Activated naive CD4-positive, alpha-beta T cell (primary cell): ENCODE data around the gene E2F7.
A peak's percentile ranks its signal among the peaks of the same experiment; 100 is the strongest.
"Not testable (repeated sequence)": the region's sequence is repeated elsewhere in the genome, so short reads cannot be mapped to it uniquely, and the experiment has no call there.

ENCODE experiments used
- DNase-seq, 4 experiments: peaks; one replicate each; lab custom pipeline; 2025; lab: John Stamatoyannopoulos, UW

The E2F7 gene, protein sequence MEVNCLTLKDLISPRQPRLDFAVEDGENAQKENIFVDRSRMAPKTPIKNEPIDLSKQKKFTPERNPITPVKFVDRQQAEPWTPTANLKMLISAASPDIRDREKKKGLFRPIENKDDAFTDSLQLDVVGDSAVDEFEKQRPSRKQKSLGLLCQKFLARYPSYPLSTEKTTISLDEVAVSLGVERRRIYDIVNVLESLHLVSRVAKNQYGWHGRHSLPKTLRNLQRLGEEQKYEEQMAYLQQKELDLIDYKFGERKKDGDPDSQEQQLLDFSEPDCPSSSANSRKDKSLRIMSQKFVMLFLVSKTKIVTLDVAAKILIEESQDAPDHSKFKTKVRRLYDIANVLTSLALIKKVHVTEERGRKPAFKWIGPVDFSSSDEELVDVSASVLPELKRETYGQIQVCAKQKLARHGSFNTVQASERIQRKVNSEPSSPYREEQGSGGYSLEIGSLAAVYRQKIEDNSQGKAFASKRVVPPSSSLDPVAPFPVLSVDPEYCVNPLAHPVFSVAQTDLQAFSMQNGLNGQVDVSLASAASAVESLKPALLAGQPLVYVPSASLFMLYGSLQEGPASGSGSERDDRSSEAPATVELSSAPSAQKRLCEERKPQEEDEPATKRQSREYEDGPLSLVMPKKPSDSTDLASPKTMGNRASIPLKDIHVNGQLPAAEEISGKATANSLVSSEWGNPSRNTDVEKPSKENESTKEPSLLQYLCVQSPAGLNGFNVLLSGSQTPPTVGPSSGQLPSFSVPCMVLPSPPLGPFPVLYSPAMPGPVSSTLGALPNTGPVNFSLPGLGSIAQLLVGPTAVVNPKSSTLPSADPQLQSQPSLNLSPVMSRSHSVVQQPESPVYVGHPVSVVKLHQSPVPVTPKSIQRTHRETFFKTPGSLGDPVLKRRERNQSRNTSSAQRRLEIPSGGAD

DNA sequence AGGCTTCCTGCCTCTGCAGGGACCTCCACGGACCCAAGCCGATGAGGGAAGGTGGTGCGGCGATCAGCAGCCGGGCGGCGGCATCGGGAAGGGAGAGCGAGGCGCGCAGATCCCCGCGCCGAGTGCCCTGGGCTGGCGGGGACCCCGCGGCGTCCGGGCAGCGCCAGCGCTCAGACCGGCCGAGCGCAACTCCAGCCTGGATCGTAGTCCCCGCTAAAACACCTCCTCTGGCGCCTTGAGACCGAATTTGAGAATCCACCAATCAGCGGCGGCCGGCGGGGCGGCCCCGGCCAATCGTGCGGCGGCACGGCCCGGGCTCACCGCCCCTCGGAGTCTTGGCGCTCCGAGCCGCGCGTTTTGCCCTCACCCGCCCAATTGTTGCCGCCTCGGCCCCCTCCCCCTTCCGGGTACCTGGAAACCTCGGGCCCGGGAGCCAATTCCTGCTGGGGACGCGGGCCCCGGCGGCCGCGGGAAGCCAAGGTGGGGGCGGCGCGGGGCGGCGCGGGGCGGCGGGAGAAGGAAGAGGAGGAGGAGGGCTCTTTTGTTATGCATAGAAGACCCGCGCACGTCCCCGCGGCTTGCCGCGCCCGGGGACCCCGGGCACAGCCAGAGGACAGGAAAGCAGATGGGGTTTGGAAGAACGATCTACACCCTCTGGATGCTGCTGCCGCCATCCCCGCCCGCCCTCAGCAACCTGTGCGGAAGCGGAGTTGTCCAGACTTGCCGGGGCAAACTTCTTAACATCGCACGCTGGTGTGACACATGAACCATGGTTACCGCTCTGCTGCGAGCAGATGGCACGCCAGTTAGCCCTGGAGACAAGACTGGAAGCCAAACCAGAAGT, at the start of gene E2F7:
Gene E2F7, minus strand, starts transcription at position 209 of the 844 bp plus-strand sequence. CDS start 934 bp downstream, outside the sequence.
- DNase-seq, result peak; percentile 12 to 58 (median 52)

DNA sequence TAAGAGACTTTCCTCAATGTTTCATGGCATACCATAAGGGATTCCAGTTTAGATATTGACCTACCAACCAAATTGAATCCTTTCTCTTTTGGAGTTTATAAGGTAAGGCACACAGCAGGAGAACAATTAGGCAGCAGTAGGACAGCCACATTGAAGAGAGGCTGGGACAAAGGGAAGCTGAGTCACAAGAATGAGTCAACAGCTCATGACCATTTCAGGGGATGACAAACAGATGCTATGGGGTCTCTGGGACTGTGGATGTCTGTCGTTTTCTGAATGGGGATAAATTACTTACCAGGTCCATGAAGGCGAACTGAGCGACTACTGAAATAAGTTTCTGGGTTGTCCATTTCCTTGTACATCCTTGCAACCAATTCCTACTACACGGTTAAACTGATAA, 48.6 kb upstream of the E2F7 start:
- no peak for DNase-seq

DNA sequence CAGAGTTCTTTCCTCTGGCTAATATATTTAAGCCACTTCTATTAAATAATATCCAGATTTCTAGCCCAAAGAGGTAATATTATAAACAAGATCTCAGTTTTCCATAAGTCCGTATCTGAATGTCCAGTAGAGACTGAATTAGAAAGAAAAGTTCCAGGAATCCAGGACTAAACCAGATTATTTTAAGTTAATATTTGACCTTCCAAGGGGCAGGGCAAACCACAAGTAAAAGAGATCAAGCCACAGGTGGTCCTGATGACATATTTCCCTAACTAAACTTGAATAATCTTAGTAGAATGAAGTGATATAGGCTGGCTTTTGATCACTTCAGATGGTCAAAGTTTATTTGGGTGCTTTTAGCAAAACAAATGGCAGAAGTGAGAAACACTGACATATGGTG, 43.3 kb upstream of the E2F7 start:
- DNase-seq, result no peak

DNA sequence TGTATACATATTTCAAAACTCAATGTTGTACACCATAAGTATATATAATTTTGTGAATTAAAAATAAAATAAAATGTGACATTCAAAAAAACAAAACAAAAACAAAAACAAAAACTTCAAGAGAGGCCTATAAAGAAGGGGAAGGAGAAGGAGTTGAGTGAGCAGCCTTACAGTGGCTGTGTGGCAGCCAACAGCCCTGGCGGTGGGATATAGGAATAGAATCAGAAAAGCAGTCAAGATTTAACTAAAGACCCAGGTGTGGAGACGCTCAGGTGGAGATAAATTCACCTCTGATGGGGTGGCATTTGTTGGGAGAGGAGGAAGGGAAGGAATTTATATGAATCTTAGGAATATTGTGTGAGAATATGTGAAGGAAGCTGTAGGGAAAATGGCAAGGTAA, 41.8 kb upstream of the E2F7 start:
- no peak for DNase-seq

DNA sequence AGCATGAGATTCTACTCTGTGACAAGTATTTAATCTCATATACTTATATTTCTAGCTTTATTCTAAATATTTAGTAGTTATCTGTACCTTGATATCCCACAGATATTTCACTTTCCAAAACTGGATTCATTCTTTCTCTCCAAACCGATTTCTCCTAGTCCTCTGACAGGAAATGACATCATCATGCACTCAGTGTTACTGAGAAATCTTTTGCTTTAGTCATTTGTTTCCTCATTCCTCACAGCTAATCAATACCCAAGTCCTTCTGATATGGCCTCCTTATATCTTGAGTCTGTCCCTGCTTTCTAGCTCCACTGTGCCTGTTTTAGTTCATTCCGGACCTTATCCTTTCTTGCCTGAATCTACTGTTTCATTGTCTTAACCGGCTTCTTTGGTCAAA, 39.4 kb upstream of the E2F7 start:
- no peak for DNase-seq

DNA sequence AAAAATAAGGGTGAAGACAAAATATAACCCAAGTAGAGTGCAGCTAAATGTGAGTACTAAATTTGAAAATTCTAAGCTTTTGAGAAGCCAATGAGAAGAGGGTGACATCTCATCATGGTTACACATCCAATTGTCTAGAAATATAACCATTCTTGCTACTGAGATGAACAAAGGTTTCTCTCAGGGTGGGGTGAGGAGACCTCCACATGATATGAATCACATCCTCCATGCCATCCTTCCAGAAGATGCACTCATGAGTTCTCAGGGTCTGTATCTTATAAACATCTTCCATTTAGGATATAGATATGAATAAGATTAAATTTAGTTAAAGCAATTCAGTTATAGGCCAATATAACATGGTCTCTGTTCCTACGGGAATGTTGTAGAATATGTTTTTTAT, 38.9 kb upstream of the E2F7 start:
- no peak for DNase-seq

DNA sequence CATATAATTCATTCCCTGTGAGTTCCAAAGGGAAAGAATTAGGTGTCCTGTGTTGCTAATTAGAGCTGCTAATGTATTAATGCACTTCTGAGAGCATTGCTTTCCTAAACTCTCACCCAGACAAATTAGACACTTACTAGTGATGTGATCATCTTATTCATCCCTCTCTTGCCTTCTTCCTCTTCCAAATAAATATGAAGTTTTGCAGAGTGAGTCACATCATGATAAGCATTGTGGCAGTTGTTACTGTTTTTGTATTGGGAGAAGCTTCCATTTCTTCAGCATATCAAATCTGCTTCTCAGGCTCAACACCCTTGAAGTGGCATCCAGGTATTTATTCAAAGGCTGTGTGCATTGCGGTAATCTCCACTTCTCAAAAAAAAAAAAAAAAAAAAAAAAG, 37.3 kb upstream of the E2F7 start:
- DNase-seq, result no peak

DNA sequence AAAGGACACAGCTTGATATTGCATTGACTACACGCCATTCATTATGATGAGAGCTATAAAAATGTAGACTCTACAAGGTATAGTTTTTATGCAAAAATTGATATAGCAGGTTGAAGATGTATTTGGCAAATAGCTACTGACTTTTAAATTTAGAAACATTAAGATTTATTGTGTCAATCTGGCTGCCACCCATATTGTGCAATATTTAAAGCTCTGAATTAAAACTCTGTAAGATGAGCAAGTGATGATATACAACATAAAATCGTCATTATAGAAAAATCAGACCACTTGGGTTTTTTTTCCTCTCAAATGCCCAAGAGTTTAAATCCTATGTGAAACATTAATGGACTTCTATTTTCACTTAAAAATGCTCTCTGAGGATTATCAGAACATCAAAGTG, 36.8 kb upstream of the E2F7 start:
- no peak for DNase-seq

DNA sequence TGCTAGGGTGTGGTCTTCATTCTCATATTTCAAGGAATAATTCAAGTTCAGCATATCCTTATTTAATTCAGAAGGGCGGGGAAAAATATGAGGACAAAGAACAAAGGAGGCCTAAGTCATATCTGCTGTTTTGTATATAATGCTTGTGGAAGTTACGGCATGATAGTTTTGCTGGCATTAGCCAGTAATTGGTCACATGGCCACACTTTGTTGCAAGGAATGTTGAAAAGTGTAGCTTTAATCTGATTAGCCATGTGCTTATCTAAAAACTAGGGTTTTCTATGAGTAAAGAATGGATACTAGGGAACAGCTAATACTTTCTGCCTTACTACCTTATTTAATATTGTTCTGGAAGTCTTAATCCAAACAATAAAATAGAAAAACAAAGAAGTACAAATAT, 34.4 kb upstream of the E2F7 start:
- DNase-seq, result no peak

DNA sequence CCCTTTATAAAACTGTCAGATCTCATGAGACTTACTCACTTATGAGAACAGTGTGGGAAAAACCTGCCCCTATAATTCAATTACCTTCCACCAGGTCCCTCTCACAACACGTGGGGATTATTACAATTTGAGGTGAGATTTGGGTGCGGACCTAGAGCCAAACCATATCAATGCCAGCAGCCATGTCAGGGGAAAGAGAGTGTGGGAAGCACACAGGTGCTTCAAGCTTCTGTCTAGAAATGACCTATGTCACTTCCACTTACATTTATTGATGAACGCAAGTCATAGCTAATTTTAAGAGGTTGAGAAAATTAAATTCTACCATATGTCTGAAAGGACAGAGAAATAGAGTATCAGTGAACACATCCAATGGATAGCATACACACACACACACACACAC, 32.5 kb upstream of the E2F7 start:
- no peak for DNase-seq

DNA sequence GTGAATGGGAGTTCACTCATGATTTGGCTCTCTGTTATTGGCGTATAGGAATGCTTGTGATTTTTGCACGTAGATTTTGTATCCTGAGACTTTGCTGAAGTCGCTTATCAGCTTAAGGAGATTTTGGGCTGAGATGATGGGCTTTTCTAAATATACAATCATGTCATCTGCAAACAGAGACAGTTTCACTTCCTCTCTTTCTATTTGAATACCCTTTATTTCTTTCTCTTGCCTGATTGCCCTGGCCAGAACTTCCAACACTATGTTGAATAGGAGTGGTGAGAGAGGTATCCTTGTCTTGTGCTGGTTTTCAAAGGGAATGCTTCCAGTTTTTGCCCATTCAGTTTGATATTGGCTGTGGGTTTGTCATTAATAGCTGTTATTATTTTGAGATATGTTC, 26.9 kb upstream of the E2F7 start:
- not testable (repeated sequence) for DNase-seq

DNA sequence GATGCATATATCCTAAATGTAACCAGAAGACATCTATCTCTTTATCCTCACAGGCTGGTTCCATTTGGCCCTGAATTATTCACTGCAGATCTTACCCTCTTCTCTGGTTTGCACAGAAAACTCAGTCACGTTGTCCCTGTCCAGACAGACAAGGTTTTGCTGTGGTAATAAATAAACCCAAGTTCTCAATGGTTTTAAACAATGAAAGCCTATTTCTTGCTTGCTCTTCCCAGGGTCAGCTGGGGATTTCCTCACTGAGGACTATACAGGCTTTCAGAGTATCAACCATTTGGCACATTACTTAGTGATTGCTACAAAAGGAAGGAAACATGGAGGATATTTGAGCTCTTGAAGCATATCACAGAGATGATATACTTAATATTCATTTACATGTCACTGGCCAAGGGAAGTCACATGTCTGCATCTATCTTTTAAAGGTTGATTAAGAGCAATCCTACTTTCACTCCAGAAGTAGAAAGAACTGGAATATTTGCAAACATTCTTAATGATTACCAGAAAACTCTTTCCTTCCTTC, 24.4 kb upstream of the E2F7 start:
- no peak for DNase-seq

DNA sequence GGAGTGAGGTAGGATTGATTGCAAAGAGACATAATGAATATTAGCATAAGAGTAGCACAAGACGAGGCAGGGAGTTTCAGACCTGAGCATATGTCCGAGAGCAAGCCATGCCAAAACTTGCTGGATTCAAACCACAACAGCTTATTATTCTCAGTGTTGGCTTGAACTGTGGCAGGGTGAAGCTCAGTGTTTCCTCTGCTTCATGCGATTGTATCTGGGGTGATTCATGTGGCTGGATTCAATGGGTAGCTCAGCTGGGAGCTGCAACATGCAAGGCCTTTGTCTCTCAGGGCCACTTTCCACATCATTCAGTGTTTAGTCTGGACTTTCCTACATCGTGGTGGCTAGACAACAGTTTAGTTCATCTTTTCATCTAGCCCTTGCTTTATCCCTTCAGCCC, 22.1 kb upstream of the E2F7 start:
- no peak for DNase-seq

DNA sequence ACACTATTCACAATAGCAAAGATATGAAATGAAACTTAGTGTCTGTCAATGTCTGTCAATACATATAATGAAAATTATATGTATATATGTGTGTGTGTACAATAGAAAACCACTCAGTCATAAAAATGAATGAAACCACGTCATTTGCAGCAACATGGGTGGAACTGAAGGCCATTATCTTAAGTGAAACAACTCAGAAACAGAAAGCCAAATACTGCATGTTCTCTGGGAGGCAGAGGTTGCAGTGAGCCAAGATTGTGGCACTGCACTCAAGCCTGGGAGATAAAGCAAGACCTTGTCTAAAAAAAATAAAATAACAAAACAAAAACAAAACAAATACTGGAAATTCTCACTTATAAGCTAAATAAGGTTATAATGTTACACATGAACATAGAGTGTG, 16.7 kb upstream of the E2F7 start:
- DNase-seq, result no peak

DNA sequence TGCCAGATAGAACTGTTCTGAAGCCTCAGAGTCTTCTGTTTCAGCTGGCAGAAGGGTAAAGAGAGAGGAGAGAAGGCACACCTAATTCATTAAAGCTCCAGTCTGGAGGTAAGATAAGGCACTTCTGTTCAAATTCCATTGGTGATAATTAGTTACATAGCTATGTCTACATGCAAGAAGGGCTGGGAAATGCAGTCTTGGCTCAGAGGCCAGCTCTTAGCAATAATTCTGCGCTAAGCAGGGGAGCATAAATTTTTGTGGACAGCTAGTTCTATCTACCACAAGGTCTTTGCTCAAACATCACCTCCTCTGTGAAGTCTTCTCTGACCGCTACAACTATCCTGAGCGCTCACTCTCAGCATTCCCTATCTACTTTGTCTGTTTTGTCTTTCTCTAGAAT, 14.3 kb upstream of the E2F7 start:
- DNase-seq, result no peak

DNA sequence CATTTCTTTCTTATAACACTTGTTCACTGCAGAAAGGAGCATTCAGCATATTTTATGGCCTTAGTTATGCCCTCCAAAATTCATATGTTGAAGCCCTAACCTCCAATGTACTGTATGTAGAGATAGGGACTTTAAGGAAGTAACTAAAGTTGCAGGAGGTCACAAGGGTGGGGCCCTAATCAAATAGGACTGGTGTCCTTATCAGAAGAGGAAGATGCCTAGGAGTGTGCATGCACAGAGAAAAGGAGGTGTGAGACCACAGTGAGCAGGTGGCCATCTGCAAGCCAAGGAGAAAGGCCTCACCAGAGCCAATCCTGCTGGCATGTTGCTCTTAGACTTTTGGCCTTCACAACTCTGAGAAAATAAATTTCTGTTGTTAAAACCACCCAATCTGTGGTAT, 12.9 kb upstream of the E2F7 start:
- DNase-seq, result no peak

DNA sequence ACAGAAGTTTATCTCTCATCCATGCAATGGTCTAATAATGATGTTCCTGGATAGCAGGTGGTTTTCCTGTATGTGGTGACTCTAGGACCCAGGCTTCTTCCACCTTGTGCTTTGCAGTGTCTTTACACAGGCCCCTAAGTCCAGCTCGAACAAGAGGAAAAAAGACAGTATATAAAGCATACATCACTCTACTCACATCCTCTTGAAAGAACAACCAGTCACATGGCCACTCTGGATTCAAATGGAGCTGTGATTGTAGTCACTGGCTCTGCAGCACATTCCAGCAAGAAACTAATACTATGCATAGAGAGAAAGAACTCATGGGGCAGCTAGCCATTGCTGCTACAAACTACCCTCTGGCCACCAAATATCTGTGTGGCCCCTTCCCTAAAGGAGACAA, 11.5 kb upstream of the E2F7 start:
- no peak for DNase-seq

DNA sequence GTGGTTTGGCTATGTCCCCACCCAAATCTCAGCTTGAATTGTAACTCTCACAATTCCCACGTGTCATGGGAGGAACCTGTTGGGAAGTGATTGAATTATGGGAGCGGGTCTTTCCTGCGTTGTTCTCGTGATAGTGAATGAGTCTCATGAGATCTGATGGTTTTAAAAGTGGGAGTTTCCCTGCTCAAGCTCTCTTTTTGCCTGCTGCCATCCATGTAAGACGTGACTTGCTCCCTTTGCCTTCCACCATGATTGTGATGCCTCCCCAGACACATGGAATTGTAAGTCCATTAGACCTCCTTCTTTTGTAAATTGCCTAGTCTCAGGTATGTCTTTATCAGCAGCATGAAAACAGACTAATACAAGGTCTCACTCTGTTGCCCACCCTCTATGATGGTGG, 8.5 kb upstream of the E2F7 start:
- DNase-seq, result not testable (repeated sequence)

DNA sequence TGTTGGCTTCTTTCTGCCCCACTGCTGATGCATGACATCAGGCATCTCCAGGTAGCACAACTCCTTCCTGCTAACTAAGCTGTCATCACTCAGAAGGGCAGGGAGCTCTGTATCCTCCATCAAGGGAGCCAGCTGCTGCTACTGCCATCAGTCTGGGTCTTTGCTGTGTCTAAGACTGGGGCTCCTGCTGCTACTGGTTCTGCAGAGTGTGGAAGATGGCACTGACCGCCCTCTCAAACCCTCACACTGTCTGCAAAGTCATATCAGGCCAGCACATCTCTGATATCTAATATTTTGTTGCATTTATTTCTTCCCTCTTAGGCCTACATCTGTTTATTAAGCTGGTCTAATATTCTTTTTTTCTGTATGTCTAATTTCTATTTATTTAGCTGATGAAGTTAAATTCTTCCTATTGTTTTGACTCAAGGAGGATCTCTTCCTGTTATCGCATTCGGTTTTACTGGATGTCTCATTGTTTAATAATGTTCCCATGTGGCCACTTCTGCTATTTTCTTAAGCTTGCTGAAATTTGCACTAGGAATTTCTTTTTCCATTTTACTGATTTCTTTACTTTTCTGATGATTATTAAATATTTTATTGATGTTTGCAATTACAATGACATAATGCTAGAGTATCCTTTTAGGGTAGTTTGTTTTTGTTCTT, 7.6 kb upstream of the E2F7 start:
- no peak for DNase-seq

DNA sequence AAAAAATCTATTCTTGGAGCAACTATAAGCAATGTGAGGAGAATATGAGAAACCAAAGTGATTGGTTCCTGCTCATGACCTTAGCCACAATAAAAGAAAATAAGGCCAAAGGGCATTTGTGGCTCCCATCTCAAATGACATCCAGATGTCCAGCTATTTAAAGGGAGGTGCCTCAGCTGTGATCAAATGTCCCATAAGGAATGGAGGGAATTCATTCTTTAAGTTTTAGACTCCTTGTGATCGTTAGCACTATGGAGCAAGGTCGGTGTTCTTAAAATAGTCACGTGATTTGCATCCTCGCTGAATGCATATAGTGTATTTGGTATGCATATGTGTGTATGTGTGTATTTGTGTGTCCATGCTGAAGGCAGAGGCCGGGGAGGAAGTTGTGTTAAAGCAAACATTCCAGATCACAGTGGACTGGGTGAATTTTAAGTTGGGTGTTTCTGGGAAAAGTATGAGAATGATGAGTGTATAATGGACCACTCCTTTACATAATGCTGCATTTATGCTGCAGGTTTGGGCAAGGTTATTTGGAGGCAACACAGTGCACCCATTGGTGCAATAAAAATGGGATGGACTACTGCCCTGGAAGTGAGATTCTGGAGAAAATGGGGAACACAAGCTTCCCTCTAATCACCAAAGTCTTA, 5.6 kb upstream of the E2F7 start:
- DNase-seq, result no peak

DNA sequence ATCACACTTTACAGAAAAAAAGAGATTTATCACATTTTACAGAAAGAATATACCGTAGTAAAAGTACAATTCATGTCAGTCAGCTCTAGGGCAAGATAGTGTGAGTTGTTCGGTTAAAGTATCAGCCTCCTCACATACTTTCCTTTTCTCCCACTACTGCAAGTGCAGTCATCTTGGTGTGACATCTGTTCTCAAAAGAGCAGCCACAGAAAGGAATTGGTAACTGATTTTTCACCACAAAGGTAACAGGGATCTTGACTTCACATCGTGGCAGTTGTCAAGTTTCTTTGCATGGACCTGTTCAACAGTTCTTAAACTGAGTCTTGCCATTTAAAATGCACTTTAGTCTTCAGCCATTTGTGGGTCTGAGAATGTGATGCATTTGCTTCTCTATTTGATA, 5.0 kb upstream of the E2F7 start:
- DNase-seq, result no peak
